ENCODE results near the gene STIM2. TPM values are rescaled to one million over a fixed set of nuclear protein-coding genes. Genes with fewer than 3 reads are reported as not detected.

STIM2 gene
- total RNA-seq, 1 experiment from 2014 or later = 15.5 TPM

DNA sequence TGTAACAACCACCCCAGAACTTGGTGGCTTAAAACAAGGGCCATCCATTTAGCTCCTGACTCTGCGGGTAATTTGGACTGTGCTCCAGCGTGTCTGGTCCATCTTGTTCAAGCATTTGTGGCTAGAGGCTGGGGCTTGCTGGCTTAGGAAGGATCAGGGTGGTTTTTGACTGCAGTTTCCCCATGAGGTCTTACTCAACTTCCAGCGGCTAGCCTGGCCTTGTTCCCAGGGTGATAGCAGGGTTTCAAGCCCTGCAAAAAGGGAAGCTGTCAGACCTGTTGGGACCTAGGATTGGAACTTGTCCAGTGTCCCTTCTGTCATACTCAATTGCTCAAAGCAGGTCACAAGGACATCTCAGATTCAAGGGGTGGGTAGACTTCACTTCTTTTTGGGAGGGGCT is 205.9 kb downstream of the STIM2 start:
- Histone ChIP-seq H3F3A (ENCODE audit: low read length, unreplicated experiment) (no peaks in the 10 kb centered on the region), H3K9me2 (replicated peaks; ENCODE audit: low read length) (no peaks in the 10 kb centered on the region), H3K4me1 (ENCODE audit: insufficient read depth, low read length) (no peaks in the 10 kb centered on the region), H3K4me2 (ENCODE audit: low read length) (no peak overlapping the region), H3K27me3 (ENCODE audit: low read length) (peaks cover 18% of the 10 kb centered on the region), H2AFZ (ENCODE audit: low read length) (no peak overlapping the region), H3K9ac (ENCODE audit: low read length) (no peak overlapping the region), H3K79me2 (ENCODE audit: low read length) (no peaks in the 10 kb centered on the region), H3K4me3 (ENCODE audit: low read length) (no peak overlapping the region), H4K20me1 (ENCODE audit: low read length) (no peaks in the 10 kb centered on the region), H3K27ac (ENCODE audit: low read length) (no peak overlapping the region), H3K9me3 (ENCODE audit: low read length) (no peaks in the 10 kb centered on the region), H3K36me3 (ENCODE audit: low read depth, low read length) (no peaks in the 10 kb centered on the region)
- intact Hi-C loops (cut with micrococcal nuclease) = no loop called here
- TF ChIP-seq EZH2phosphoT487 (IDR thresholded peaks at IDR 0.05; ENCODE audit: borderline replicate concordance, low read length) = no peak
- TF ChIP-seq, protein P1, sequence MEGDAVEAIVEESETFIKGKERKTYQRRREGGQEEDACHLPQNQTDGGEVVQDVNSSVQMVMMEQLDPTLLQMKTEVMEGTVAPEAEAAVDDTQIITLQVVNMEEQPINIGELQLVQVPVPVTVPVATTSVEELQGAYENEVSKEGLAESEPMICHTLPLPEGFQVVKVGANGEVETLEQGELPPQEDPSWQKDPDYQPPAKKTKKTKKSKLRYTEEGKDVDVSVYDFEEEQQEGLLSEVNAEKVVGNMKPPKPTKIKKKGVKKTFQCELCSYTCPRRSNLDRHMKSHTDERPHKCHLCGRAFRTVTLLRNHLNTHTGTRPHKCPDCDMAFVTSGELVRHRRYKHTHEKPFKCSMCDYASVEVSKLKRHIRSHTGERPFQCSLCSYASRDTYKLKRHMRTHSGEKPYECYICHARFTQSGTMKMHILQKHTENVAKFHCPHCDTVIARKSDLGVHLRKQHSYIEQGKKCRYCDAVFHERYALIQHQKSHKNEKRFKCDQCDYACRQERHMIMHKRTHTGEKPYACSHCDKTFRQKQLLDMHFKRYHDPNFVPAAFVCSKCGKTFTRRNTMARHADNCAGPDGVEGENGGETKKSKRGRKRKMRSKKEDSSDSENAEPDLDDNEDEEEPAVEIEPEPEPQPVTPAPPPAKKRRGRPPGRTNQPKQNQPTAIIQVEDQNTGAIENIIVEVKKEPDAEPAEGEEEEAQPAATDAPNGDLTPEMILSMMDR (conservative IDR thresholded peaks at IDR 0.05; ENCODE audit: low read depth, low read length) = no peak
- no peak for TF ChIP-seq EZH2 (IDR thresholded peaks at IDR 0.05; ENCODE audit: low read length, unreplicated experiment)
- DNase-seq (no peak), ATAC-seq (no peak)
- POLR2A ChIA-PET (ENCODE audit: unreplicated experiment) = no interaction called here
- CTCF ChIA-PET = no interaction called here
- no TSS peak for BruUV-seq (replicated peaks)

DNA sequence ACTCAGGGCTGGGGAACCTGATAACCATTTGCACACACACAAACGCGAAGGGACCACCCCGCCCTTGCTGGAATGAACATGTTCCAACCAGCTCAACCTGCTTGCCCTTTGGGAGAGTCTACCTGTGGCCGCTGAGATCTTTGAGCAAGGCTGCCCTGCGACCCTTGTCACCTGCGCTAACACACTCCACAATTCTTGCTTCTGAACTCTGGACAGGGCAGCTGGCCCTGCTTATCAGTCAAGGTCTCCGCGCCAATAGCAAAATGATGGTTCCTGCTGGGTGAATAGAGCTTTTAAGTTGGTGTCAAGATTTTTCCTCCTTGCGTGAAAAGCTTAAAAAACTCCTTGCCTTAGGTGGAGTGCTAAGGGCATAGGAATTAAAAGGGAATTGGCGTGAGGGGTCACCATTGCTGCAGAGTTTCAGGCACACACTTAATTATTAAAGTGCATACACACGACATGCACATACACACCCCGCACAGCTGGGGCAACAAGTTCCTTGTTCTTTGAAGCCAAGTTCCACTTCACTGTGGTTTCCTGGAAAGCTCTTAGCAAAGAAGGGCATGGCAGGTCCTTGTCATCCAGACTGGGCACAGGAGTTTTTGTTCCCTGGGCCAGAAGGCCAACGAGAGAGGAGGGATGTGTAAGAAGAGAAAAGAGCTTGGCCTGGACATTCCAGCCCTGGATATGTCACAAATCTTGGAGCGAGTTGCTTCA is 207.7 kb downstream of the STIM2 start:
- BruUV-seq (replicated peaks) = no TSS peak
- no peaks in the 10 kb centered on the region for H3F3A ChIP-seq (ENCODE audit: low read length, unreplicated experiment)
- POLR2A ChIA-PET (ENCODE audit: unreplicated experiment) = interaction anchor here (0.7 kb wide), 1 partner anchor 1979 kb away, joined by 3 read pairs; no protein-coding TSS in a partner anchor

More for the DNA sequence above, 207.7 kb downstream of the STIM2 start:
- DNase-seq = no peak
- Histone ChIP-seq H4K20me1 (ENCODE audit: low read length) (no peaks in the 10 kb centered on the region), H3K9me2 (replicated peaks; ENCODE audit: low read length) (no peaks in the 10 kb centered on the region), H3K4me3 (ENCODE audit: low read length) (no peak overlapping the region), H3K36me3 (ENCODE audit: low read depth, low read length) (no peaks in the 10 kb centered on the region), H3K9ac (ENCODE audit: low read length) (no peak overlapping the region), H2AFZ (ENCODE audit: low read length) (no peak overlapping the region), H3K4me1 (ENCODE audit: insufficient read depth, low read length) (no peaks in the 10 kb centered on the region), H3K4me2 (ENCODE audit: low read length) (no peak overlapping the region), H3K27ac (ENCODE audit: low read length) (no peak overlapping the region), H3K9me3 (ENCODE audit: low read length) (no peaks in the 10 kb centered on the region), H3K27me3 (ENCODE audit: low read length) (peaks cover 9% of the 10 kb centered on the region; the same call in 1 of the 2 replicates), H3K79me2 (ENCODE audit: low read length) (no peaks in the 10 kb centered on the region)
- TF ChIP-seq, protein P1 (conservative IDR thresholded peaks at IDR 0.05; ENCODE audit: low read depth, low read length) = no peak
- no peak for TF ChIP-seq EZH2 (IDR thresholded peaks at IDR 0.05; ENCODE audit: low read length, unreplicated experiment)
- TF ChIP-seq EZH2phosphoT487 (IDR thresholded peaks at IDR 0.05; ENCODE audit: borderline replicate concordance, low read length) = no peak
- intact Hi-C loops (cut with micrococcal nuclease) = no loop called here
- ATAC-seq = no peak
- CTCF ChIA-PET = no interaction called here

Data from PC-3 (cell line).